HG03064 (cell line): ENCODE data around the gene SPOUT1.
"Not testable (repeated sequence)": the region's sequence is repeated elsewhere in the genome, so short reads cannot be mapped to it uniquely, and the experiment has no call there.

Experiments used
- ATAC-seq: cut with Tn5 transposase; IDR thresholded peaks from one replicate; pipeline ENCODE4 v1.9.1; 2021; ENCODE audit warnings: low read depth; ENCODE audit not compliant: unreplicated experiment

SPOUT1 gene

GRCh38 chr9:128829477-128830251 is at the start of gene SPOUT1:
TSS of gene SPOUT1 (minus strand) at chr9:128829794. CDS start at chr9:128829780, 14 bp downstream.
- ATAC-seq: peak; percentile 84

GRCh38 chr9:128877852-128878251 is 48.3 kb upstream of the SPOUT1 start:
- no peak for ATAC-seq

DNA sequence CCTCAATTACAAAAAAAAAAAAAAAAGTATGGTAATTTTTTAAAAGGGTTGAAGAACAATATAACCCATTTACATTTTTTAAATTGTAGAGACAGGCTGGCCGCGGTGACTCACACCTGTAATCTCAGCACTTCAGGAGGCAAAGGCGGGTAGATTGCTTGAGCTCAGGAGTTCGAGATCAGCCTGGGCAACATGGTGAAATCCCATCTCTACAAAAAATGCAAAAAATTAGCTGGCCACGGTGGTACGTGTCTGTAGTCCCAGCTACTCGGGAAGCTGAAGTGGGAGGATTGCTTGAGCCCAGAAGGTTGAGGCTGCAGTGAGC is 41.3 kb upstream of the SPOUT1 start:
- not testable (repeated sequence) for ATAC-seq

- ATAC-seq: no peak
Observed at GRCh38 chr9:128870128-128870940, 40.7 kb upstream of the SPOUT1 start.

- no peak for ATAC-seq
Observed at GRCh38 chr9:128863647-128864046, 34.1 kb upstream of the SPOUT1 start.

- ATAC-seq: no peak
Observed at GRCh38 chr9:128862401-128862851, 32.8 kb upstream of the SPOUT1 start.

GRCh38 chr9:128861501-128861900 is 31.9 kb upstream of the SPOUT1 start:
- no peak for ATAC-seq

DNA sequence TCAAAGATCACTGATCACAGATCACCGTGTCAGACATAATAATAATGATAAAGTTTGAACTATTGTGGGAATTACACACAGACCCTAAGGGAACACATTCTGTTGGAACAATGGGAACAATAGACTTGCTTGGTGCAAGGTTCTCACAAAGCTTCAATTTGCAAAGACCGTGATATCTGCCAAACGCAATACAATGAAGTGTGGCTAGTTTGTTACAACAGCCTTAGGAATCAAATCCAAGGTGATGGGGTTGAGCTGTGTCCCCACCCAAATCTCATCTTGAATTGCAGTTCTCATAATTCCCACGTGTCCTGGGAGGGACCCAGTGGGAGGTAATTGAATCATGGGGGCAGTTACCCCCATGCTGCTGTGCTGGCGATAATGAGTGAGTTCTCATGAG is 31.3 kb upstream of the SPOUT1 start:
- no peak for ATAC-seq

GRCh38 chr9:128858476-128858875 is 28.9 kb upstream of the SPOUT1 start:
- ATAC-seq: not testable (repeated sequence)

GRCh38 chr9:128854454-128854853 is 24.9 kb upstream of the SPOUT1 start:
- ATAC-seq: not testable (repeated sequence)

- ATAC-seq: not testable (repeated sequence)
Observed at GRCh38 chr9:128852646-128853045, 23.1 kb upstream of the SPOUT1 start.

GRCh38 chr9:128851779-128852600 is 22.4 kb upstream of the SPOUT1 start:
- not testable (repeated sequence) for ATAC-seq

DNA sequence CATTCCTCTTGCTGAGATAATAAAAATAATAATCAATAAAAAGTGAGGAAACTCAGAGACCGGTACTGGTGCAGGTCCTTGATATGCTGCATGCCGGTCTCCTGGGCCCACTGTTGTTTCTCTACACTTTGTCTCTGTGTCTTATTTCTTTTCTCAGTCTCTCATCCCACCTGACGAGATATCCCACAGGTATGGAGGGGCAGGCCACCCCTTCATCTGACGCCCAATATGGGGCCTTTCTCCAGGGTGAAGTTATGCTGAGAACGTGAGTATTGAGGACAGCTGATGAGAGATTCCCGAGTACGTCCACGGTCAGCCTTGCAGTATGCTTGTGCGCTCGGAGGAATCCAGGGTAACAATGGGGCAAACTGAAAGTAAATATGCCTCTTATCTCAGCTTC is 21.4 kb upstream of the SPOUT1 start:
- not testable (repeated sequence) for ATAC-seq

GRCh38 chr9:128847803-128848202 is 18.2 kb upstream of the SPOUT1 start:
- no peak for ATAC-seq

DNA sequence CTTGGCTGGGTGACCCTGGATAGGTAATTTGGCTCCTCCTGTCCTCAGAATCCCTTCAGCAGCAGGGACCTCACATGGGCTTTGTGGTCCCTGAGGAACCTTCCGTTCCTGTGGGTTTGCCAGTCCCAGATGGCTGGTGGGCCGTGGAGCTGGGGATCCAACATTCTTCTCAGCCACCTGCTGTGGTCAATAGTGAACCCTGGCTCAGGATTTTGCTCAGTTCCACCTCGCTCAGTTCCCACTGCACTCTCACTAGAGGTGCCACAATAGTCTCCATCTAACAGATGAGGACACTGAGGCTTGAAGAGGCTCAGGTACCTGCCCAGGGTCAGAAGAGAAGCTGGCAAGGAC is 17.1 kb upstream of the SPOUT1 start:
- no peak for ATAC-seq

DNA sequence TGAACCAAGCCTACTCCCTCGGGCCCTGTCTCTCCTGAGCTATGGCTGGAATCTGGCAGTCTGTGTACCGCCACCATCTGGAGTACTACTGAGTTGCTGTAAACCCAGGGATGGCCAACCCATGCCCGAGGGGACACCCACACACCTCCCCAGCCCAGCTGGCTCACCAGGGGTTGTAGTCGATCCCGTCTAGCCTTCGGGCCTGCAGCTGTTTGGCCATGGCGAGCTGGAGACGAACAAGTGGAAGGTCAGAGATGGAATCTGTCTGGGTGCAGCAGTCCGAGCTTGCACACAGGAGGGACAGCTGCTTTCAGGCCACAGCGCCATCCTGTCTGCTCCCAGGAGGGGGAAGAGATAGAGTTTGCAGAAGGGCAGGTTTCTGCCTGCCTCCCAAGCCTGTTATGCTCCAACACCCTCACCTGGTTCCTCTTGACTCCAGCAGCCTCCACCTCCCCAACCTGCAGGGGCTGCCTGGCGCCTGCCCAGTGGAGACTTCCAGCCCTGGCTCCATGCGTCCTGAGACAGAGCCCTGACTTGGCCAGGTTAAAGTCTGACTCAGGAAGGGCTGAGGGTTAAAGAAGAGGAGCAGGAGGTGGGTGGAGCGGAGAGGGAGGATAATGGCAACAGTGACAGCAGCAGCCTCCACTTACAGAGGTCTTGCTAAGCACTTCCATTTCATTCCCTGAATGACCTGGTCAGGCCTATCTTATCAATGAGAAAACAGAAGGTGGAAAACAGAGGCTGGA is 15.8 kb upstream of the SPOUT1 start:
- ATAC-seq: no peak

DNA sequence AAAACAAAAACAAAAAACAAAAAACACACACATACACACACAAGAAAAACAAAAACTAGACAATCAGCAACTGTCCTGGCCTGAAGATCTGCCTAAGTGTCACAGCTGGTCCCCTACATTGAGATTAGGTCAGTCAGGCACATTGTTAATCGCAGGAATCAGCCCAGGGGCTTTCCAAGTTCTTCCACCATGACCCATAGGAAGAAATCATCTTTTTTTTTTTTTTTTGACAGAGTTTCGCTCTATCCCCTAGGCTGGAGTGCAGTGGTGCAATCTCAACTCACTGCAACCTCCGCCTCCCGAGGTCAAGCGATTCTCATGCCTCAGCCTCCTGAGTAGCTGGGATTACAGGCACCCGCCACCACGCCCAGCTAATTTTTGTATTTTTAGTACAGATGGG is 13.6 kb upstream of the SPOUT1 start:
- not testable (repeated sequence) for ATAC-seq

DNA sequence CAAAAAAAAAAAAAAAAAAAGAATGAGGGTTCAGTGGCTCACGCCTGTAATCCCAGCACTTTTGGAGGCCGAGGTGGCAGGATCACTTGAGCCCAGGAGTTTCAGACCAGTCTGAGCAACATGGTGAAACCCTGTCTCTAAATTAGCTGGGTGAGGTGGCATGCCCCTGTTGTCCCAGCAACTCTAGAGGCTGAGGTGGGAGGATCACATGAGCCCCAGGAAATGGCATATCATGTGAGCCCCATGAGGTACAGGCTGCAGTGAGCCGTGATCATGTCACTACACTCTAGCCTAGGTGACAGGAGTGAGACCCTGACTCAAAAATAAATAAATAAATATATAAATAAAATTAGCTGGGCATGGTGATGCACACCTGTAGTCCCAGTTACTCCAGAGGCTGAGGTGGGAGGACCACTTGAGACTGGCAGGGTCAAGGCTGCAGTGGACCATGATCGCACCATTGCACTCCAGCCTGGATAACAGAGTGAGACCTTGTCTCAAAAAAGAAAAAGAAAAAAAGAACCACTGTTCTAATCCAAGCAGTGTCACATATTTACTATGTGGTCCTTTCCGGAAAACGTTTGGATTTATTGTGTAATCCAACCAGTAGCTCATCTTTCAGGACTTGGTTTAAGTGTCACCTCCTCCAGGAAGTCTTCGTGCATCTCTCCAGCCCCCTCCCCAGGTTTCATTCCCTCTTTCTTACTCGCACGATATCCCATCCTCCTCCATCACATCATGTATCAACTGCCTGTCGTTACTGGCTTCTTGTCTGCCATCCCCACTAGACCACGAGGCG is 12.3 kb upstream of the SPOUT1 start:
- no peak for ATAC-seq

DNA sequence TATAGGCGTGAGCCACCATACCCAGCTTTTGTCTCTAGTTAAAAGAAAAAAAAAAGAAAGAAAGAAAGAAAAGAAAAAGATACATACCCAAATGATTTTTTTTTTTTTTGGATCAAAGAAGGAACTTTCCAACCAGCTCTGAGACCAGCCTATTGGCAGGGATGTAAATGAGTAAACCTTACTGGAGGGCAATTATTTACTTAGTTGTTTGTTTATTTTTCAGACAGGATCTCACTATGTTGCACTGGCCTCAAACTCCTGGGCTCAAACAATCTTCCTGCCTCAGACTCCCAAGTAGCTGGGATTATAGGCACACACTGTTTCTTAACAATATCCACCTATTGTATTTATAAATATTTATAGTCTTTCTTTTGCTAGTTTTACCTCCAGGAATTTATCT is 10.9 kb upstream of the SPOUT1 start:
- ATAC-seq: no peak

- ATAC-seq: no peak
Observed at GRCh38 chr9:128838338-128838737, 8.7 kb upstream of the SPOUT1 start.
